Measurements from ENCODE around the gene GGACT.
"Not testable (repeated sequence)": the region's sequence is repeated elsewhere in the genome, so short reads cannot be mapped to it uniquely, and the experiment has no call there.

GGACT gene

GRCh38 chr13:100528353-100528752 is 60.2 kb downstream of the GGACT start:
- DNase-seq: no peak

DNA sequence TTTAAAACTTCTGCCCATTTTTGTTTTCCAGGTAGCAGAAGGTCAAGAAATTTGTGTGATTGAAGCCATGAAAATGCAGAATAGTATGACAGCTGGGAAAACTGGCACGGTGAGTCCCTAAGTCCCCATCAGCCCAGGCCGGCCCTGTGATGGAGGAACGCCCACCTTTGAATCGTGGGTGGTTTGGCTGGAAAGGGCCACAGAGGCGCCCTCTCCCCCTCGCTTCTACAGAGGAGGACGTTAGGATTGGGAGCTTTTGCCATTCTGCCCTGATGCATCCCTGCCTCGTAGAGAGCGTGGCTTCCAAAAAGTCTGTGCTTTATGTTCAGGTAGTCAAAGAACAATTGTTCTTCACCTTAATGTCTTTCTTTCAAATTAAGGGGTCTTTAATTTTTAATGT is 60.9 kb downstream of the GGACT start:
- no peak for DNase-seq

DNA sequence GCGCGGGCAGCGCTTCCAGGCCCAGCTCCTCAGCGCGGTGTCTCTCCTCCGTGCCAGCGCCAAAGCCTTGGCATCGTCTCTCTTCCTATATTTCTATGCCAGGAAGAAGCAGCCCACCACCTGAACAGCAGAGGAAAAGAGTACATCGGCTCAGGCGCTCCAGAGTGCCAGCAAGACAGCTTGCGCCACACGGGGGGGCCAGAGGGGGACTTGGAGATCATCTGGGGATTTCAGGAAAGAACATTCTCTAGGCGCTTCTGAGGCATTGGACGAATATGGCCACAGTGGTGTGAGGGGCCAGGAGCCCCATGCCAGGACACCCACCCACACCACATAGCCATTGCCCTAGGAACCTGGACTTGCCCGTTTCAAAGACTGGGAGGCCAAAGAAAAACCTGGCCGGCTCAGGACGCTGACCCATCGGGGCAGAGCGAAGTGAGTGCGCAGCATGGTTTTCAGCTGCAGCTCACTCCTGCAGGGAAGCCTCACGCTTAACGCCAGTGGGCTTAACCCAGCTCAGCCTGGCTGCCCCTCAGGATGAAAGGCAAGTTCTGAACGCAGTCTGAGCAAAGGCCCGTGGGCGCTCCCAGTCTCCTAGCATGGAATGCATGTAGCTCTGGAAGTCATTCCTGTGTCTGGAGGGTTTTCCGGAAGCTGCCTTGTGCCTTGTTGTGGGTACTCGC is 62.1 kb downstream of the GGACT start:
- no peak for DNase-seq

GRCh38 chr13:100525453-100526317 is 62.9 kb downstream of the GGACT start:
- DNase-seq: no peak

DNA sequence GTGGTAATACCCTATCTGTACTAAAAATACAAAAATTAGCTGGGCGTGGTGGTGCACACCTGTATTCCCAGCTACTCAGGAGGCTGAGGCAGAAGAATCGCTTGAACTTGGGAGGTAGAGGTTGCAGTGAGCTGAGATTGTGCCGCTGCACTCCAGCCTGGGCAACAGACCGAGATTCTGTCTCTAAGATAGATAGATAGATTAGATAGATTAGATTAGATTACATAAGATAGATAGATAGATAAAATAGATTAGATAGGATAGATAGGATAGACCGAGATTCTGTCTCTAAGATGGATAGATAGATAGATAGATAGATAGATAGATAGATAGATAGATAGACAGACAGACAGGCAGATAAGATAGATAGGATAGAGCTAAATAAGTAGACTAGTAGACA is 63.9 kb downstream of the GGACT start:
- not testable (repeated sequence) for DNase-seq

- DNase-seq: no peak
Observed at GRCh38 chr13:100523981-100524386, 64.6 kb downstream of the GGACT start.

DNA sequence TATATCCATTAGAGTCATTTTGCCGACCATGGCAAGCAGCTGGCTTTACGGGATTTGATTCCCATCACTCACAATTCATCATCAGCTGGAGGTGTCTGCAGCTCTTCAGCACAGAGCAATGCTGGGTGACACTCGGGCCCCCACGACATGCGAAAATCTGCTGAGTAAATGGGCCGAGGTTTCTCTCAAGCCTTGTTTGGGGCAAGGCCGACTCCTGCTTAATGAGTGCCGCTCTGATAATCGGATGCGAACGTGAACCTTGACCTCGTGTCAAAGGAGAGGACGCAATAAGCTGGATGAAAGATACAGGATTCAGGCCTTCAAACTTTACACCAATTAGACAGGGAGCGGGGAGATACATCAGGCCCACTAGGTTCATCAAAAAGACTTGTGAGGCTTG is 65.2 kb downstream of the GGACT start:
- DNase-seq: no peak

GRCh38 chr13:100522618-100523309 is 65.8 kb downstream of the GGACT start:
- no peak for DNase-seq

GRCh38 chr13:100521851-100522617 is 66.6 kb downstream of the GGACT start:
- DNase-seq: no peak

GRCh38 chr13:100520936-100521850 is 67.4 kb downstream of the GGACT start:
- DNase-seq: no peak

- no peak for DNase-seq
Observed at GRCh38 chr13:100519626-100520025, 69.0 kb downstream of the GGACT start.

- DNase-seq: no peak
Observed at GRCh38 chr13:100518394-100519062, 70.1 kb downstream of the GGACT start.

DNA sequence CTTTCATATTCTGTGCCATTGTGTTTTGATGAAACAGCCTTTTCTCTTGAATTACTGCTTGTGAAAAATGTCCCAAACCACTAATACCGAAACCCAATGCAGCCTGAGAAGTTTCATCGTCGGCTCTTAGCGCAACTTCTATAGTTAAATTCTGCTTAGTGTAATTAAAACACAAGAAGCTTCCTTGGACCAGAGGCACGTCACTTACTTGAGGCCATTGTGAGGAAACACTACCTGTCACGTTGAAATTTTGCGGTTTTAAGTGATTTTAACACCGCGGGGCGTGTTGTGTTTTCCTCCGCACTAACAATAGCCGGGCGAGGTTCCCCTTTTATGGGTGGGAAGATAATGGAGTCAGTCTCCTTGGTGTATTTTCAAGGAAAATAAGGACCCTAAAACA is 70.9 kb downstream of the GGACT start:
- peak; percentile 35 for DNase-seq

DNA sequence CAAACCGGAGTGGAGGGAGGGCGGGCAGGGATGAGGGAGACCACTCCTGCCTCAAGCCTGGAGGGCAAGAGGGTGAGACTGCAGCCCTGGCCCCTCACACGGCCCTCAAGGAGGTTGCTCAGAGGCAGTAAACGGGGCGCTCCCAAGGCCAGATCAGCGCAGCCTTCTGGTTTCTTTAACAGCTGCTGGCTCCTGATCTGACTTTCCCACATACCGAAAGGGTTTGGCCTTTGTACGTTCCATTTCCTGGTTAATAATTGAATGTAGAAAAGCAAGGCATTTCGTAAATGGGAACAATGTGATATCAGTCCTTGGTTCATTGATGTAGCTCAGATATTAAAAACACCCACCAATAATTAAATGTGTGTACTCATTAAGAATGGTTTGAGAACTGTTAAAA is 71.5 kb downstream of the GGACT start:
- no peak for DNase-seq

GRCh38 chr13:100515410-100515800 is 73.2 kb downstream of the GGACT start:
- DNase-seq: no peak

GRCh38 chr13:100514788-100515409 is 73.7 kb downstream of the GGACT start:
- DNase-seq: peak; percentile 61

DNA sequence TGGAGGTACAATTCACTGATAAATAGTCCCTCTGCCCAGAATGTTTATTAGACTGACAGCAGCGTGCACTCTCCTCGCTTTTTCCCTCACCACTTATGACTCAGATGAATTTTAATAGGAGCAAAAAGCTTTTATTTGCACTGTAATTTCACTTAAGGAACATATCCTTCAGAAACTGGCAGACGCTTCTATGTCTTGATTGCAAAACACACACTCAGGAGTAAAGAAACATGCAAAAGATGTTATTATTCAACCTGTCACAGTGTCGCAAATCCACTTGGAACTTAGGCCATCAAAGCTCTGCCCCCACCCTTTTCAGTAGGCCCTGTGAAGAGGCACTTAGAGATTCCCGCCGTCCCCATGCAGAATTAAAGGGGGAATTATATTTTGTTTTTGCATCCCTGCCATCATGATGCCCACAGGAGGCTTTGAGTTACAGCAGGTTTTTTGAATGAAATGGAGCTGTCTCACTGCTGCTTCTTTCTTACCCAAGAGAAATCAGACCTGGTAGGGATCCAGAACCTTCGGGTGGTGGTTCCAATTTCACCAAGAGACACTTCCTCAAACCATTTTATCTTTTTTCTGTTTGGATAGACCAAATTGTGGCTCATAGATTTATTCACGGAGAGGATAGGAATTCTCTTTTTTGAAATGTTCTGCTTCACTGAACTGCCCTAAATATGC is 74.5 kb downstream of the GGACT start:
- no peak for DNase-seq

DNA sequence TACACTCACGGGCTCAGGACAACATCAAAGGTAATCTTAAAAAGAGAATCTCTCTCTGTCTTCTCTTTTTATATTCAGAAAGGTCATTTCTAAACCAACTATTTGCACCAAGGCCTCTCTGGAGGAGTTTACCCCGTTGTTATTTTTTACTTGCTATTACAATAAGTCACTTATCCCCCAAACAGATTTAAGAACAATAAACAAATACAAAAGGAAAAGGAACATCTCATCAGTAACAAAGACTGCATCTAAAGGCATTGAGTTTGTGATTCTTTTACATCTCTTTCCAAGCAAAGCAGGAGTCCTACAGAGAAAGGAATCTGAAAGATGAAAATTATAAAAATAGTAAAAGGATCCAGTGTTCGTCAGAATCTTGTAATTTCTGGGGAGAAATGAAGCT is 75.4 kb downstream of the GGACT start:
- DNase-seq: no peak

DNA sequence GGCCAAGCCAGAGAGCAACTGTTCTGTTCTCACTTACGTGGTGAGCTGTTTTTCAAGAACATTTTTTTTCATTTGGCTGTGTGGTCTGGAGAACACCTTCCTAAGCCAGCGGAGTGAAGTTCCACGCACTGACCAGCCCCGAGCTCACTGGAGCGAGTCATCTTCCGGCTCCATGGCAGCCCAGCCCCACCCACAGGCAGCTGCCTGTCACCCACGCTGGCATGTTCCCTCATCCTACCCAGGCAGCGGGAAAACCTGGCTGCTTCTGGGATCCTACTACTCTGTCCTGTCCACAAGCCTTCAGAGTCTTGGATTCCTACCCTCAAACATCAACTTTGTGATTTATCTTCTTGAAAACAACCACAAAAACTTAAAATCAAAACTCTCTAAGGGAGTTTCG is 76.2 kb downstream of the GGACT start:
- peak; percentile 10 for DNase-seq

DNA sequence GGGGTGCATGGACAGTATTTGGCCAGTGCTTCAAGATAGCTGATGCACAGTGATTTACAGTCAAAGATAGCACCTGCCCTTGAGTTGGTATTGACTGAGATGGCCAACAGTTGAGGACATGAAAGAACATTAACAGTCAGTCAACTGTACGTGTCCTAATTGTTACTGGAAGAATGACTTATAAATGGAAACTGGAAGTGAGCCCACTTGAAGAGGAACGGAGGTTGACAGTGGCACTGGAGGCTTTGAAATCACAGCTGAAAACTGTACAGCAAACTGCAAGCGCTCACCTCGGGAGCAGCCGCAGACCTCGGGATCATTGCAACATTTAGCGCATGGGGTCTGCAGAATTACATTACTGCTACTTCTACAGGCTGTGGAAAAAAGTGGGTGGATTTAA is 77.1 kb downstream of the GGACT start:
- peak; percentile 75 for DNase-seq

Measured in inflammatory macrophage treated with lipopolysaccharide for 4 hours (primary cell).